GM18909 (cell line): ENCODE results near the gene CUL4A.
"Not testable (repeated sequence)": the region's sequence is repeated elsewhere in the genome, so short reads cannot be mapped to it uniquely, and the experiment has no call there.

Experiments used
- ATAC-seq: cut with Tn5 transposase; IDR thresholded peaks from one replicate; pipeline ENCODE4 v1.9.1; 2021; ENCODE audit warnings: mild to moderate bottlenecking; ENCODE audit not compliant: unreplicated experiment, poor library complexity

The CUL4A gene

DNA sequence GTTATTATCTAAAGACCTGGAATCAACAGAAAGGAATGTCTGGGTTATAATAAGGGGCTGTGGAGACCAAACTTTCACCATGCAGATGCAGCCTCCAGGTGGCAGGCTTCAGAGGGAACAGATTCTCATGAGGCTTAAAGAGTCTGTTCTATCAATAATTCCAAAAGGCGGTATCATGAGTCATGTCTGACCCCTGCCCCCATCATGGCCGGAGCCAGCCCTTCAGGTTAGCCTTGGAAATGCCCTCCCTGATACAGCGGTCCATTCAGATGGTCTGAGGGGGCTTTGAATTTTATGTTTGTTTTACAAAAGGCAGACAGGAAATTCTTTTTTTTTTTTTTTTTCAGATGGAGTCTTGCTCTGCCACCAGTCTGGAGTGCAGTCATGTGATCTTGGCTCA lies 66.0 kb downstream of the CUL4A start:
- no peak for ATAC-seq

DNA sequence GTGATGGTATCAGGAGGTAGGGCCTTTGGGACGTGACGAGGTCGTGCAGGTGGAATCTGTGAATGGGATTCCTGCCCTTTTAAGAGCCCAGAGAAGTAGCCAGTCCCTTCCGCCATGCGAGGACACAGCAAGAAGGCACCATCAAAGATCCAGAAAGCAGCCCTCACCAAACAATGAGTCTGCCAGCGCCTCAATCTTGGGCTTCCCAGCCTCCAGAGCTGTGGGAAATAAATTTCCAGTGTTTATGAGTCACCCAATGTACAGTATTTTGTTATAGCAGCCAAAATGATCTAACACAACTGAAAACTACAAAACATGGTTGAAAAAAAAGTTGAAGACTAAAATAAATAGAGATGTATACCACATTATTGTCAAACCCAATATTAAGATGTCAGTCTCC lies 70.7 kb downstream of the CUL4A start:
- ATAC-seq, result no peak

DNA sequence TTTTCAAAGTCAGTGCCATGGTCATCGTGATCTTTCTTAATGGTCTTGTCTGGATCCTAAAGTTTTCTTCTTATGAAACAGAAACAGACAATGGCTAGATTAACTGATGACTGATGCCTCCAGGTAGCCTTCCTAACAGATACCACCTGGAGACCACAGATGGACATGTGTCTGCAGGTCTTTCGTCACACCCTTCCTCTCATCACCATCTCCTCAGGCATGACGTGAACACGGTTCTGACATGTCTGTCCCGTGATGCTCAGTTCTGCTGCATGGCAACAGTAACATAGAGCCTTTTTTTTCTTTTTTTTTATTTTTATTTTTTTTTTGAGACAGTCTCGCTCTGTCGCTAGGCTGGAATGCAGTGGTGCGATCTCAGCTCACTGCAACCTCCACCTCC lies 74.5 kb downstream of the CUL4A start:
- ATAC-seq, result no peak

DNA sequence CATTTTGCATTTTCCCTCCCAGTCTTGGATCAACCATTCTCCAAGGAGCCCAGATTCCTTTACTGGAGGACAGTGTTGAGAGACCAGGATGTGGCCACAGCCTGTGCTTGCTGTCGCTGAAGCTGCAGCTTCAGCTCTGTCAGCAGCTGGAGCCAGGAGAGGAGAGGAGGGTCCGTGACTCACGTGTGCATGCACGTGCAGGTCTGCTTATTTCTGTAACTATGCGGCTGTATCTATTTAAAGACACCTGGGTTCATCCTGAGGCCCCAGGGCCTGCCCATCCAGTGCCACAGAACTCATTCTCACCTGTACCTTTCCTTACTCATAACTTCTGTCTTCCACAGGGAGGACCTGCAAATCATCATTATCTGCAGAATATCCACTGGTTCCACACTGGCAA lies 79.5 kb downstream of the CUL4A start:
- ATAC-seq, result no peak

DNA sequence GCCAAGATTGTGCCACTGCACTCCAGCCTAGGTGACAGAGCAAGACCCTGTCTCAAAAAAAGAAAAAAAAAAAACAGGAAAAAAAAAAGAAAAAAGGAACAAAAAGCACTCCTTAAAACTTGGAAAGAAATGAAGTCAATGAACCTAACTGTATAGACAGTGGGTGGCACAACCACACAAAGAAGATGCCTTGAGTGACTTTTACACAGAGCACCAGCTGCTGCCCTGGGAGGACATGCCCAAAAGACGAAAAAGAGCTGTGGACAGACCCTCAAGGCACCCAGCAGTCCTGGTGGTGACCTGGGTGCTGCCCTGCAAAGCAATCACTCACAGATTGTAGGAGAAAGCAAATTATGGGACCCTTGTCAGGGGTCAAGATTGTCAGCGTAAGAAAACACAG lies 81.7 kb downstream of the CUL4A start:
- no peak for ATAC-seq

DNA sequence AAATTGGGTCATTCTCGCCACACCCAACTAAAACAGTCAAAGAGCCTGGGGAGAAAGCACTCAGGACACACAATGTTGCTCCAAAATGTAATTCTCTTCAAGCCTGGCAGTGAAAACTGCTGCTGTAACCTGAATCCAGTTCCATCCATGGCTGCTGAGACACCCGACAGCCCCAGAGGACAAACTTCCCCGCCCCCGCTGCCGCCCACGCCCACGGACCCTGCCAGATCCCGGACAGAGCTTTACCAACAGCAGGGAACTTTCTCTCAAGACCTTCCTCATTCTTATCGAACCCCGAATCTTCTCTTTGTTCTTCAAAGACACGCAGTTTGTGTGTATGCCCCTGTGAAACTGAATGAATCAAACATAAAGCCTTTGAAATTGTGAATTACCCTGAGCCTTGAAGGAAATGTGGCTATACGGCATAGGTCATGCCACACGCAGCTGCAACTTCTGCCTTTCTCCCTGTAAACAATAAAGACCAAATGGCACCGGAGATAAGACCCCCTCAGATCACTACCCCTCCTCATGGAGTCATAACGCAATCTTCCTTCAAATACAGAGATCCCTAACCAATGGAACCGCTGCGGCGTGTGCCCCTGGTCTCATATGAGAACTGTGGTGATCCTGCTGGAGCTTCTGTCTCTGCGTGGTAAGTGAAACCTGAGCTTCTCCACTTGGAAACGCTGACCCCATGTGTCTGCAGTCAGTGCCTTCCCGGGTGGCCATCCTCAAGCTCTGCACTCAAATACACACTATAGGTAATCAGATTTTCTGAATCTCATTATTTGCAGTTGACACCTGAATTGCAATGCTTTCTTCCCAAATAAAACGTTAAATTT lies 82.8 kb downstream of the CUL4A start:
- no peak for ATAC-seq

DNA sequence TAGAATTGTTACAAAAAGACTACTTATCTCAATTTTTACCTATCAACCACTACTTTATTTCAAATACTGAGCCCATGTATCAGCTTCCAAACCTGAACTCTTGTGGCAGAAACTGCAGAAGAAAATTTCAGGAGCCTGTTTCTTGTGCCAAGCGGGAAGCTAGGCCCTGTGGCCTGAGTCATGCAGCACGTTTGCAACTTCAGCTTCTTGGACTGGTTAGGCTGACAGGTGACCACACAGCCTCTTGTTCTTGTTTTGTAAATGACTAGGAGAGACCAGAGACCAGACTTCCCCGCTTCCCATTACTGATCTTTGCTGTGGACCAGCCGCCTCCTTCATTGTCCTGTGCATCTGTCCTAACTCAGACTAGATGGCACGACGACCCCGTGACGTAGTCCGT lies 84.3 kb downstream of the CUL4A start:
- no peak for ATAC-seq

DNA sequence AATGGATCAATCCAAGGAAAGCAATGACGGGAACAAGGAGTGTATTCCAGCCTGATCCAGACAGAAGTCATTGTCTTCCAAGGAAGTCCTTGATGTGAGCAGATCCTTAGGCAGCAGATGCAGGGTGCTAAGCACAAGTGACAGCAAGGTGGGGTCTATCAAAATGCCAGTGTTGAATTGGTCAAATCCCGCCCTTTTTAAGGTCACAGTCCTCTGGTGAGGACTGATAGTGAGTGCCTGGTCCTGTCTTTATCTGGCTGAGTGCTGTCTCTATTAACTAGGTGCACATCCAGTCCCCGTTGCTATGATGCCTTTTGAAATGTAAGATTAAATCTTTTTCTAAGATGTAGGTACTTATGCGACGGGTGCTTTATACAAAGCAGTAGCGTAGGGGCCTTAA lies 86.4 kb downstream of the CUL4A start:
- no peak for ATAC-seq

DNA sequence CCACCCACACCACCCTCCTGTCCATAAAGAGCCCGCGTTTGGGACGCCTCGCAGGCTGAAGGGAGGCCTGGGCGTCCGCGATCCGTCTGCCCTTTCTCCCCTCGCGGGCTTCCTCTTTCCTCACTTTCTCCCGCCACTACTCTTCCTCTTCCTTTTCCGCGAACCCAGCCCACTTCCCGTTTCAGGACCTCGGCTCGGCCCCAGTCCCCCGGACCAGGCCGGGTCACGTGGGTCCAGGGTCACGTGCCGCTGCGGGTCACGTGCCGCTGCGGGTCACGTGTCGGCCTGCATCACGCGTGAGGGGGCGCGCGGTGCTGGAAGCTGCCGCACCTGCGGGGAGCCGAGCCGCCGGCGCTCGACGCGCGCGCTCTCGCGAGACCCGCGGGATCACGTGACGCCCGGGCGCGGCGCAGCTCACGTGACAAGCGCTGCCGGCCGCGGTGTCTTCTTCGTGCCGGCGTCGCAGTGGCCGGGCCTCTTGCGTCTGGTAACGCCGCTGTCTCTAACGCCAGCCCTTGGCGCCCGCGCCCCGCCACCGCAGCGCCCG lies 87.5 kb downstream of the CUL4A start, which contains the start of gene LAMP1:
Gene LAMP1 (plus strand): TSS at position 417 of the 547 bp plus-strand sequence. CDS start 196 bp downstream, outside the sequence.
- ATAC-seq, result peak; percentile 81

DNA sequence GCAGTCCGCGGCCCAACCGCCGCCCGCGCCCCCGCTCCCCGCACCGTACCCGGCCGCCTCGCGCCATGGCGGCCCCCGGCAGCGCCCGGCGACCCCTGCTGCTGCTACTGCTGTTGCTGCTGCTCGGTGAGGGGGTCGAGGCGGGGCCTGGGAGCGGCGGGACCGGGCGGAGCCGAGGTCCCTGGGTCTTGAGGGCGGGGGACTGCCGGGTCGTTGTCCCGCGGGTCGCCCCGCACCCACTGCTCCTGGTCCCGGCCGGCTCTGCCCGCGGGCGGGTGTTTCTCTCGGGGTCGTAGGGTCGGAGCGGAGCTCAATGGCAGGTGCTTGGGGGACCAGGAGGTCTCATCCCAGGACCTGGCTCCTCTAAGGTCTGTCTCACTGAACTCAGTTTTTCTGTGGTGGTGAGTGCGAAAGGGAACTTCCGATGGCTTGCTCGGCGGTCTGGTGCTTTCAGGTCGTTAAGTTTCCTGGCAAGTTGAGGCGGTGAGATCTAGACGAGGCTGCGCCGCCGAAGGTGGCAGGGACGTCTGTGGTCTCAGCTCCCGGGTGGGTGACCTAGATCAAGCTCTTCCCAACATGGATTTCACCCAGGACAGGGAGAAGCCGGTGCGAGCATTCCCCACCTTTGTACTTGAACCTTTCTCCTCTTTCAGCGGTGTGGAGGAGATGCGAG lies 88.1 kb downstream of the CUL4A start:
- peak; percentile 33 for ATAC-seq

DNA sequence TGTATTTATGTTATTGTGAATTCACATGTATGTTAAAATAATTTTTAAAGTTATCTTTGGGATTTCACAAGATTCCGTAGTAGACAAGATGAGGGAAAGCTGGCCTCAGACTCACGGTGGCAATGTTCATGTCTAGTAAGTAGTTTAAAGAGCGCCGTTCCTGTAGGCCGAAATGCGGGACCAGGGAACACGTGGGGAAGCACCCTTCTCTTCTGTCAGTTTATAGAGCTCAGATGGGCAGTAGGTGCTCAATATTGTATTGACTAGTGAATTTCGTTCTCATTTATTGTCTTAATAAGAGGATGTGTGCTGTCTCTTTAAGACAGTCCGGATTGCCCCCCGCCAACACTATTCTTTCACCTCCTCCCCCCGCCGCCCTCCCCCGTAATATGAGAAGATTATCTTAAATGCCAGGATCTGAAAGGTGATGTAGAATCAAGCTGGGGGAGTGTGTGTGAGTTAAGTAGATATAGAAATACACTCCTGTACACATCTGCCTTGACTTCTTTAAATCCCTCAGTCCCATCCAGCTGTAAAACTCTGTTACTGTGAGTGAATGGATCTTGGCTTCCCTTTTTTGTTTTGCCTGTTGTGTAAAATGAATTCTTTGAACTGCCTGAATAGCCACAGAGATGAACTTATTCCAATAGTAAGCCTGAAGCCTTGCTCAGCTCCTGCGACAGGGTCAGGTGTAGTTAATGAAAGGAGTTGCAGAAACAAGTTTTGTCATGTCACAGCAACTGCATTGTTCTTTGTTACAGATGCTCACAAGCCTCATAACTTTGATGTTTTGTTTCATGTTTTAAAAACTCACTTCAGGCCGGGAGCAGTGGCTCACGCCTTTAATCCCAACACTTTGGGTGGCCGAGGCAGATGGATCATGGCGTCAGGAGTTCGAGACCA lies 88.9 kb downstream of the CUL4A start:
- ATAC-seq, result no peak

DNA sequence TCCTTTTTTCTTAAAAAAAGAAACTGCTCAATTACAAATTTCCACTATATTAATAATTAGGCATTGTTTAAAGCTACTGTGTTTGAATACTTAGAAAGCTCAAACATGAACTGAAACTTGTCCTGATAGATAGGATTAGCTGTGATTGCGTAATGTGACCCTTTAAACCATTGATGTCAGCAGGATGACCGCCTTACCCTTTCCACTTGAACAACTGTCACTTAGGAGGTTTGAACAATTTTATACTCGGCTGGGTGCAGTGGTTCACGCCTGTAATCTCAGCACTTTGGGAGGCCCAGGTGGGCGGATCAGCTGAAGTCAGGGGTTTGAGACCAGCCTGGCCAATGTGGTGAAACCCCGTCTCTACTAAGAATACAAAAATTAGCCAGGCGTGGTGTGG lies 90.5 kb downstream of the CUL4A start:
- ATAC-seq, result no peak

DNA sequence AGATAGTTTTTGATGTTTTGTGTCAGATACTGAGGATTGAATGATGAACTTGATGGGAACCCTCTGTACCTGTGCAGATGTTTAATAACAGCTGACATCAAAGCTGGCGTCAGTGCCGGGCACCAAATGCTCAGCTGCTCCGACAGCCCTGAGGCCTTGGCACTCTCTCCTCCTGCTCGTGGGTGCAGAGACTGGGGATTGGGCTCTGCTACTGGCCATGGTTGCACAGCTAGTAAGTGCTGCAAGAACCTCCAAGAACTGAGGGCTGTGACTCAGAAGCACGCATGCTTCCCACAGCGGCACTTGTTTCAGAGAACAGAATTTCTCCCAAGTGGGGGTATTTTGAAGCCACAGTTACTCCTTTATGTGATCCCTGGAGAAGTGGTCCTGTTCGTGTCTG lies 93.6 kb downstream of the CUL4A start:
- no peak for ATAC-seq

DNA sequence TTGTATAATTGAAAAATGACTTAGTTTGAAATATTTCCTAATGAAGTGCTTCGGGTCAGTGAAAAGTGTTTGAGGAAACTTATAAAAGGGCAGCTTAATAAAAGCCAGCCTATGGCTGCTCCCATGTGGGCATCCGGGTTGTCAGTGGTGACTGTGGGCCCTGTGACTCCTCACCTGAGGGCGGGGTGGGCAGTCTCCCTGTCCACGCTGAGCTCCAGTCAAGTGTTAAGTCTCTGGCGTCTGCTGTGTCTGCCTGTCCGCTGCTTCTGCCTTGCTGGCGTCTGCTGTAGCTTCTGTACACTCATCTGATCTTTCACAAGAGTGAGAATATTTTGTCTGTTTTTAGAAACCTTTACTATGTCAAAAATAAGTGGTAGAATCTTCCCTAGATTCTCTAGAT lies 94.7 kb downstream of the CUL4A start:
- no peak for ATAC-seq

DNA sequence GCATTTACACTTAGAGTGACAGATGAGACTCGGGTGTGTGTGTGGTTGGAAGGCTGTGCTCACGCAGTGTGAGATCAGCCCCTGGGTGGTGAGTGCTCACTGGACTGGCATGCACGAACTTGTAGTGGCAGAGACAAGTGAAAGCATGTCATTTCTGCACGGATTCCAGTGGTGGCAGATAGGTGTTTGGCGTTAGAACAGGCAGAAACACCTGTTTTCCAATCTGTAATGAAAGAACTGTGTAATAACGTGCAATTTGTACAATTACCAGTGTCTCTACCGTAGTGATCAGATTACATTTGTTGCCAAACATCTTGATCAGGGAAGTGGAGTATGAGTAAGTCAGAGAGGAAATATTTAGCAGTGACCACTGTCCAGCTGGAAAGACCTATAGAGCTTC lies 95.8 kb downstream of the CUL4A start:
- ATAC-seq, result no peak

DNA sequence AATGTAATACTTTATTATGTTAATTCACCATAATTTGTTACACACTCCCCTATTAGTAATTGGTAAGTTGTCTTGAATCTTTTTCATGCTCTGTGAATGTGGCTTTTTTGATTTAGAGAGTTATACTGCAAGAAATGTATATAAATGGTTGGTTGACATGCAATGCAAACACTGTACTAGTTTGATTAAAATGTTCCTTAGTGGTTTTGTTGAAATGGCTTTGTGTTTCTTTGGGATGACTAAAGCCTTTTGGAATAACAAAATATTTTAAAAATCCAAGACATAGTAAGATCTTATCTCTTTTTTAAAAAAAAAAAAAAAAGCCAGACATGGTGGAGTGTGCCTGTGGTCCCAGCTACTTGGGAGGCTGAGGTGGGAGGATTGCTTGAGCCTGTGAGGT lies 98.1 kb downstream of the CUL4A start:
- no peak for ATAC-seq

DNA sequence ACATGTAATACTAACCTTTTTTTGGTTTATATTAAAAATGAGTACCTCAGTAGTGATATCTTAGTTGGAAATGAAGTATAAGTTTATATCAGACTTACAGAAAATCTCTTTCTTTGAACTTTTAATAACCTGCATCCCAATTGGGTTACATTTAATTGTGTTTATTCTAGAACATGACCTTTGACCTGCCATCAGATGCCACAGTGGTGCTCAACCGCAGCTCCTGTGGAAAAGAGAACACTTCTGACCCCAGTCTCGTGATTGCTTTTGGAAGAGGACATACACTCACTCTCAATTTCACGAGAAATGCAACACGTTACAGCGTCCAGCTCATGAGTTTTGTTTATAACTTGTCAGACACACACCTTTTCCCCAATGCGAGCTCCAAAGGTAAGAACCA lies 100.1 kb downstream of the CUL4A start:
- no peak for ATAC-seq

DNA sequence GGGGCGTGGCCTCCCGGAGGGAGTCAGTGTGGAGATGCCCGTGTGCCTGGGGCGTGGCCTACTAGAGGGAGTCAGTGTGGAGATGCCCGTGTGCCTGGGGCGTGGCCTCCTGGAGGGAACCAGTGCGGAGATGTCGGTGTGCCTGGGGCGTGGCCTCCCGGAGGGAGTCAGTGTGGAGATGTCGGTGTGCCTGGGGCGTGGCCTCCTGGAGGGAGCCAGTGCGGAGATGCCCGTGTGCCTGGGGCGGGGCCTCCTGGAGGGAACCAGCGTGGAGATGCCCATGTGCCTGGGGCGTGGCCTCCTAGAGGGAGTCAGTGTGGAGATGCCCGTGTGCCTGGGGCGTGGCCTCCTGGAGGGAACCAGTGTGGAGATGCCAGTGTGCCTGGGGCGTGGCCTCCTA lies 104.7 kb downstream of the CUL4A start:
- not testable (repeated sequence) for ATAC-seq

DNA sequence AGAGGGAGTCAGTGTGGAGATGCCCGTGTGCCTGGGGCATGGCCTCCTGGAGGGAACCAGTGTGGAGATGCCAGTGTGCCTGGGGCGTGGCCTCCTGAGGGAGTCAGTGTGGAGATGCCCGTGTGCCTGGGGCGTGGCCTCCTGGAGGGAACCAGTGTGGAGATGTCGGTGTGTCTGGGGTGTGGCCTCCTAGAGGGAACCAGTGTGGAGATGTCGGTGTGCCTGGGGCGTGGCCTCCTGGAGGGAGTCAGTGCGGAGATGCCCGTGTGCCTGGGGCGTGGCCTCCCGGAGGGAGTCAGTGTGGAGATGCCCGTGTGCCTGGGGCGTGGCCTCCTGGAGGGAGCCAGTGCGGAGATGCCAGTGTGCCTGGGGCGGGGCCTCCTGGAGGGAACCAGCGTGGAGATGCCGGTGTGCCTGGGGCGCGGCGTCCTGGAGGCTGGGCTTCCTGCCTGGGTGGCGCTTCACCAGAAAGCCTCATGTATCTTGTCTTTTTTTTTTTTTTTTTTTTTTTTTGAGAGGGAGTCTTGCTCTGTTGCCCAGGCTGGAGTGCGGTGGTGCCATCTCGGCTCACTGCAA lies 105.6 kb downstream of the CUL4A start:
- ATAC-seq, result not testable (repeated sequence)

DNA sequence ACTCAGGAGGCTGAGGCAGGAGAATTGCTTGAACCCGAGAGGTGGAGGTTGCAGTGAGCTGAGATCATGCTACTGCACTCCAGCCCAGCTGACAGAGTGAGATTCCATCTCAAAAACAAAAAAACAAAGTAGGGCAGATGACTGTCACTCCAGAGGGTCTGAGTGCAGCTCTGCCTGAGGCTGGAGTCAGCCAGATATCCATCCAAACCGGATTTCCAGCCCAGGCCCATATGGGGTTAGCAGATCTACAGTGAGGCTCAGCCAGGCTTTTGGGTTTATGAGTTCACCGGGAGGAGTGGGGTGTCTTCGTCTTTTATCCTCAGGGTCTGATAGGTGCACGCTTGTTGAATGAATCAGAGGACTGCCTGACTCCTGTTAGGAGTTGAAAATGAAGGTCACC lies 106.6 kb downstream of the CUL4A start:
- ATAC-seq, result no peak
